ENCODE data around the gene CHCHD6.

CHCHD6 gene

DNA sequence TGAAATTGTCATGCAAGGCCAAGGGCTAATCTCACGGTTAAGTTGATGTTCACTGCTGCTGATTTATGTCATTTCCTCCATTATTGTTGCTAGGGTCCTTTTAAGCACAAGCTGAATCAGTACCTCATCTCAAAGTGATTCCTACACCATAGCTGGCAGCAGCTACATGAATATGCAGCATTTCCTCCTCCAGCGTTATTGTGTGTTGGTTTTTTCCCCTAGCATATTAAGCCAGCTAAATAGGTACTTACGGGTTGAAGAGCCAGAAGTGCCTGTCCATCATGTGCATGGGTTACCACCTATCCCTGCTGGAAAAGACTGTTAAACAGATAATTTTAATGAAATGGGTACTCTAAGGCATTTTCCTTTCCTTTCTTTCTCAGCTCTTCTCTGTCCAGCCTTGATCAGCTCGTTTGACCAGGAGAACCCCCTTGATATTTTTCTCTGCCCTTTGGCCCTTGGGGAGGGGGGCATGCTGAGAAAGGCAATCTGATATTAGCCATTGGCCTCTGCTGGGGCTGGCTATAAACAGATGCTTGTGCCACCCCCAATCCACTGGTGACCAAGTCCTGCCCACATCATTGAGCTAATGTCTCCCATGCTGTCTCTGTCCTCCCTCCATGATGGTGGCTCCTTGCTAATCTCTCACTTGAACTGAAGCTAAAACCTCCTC, 163.3 kb downstream of the CHCHD6 start:
- DNase-seq = no peak

DNA sequence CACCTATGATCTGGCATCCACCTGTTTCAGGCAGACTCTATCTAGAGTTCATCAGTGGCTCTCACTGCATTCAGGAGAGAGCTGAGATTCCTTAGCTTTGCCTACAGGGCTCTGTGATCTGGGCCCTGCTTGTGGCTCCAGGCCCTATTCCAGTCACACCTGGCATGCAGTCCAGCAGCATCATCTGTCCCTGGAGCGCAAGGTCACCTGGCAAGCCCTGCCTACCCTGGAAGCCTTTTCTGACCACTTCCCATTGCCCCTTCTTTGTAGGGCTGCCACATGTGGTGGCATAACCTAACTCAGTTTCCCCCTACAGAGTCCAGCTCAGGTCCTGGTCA, 163.8 kb downstream of the CHCHD6 start:
- DNase-seq = no peak

DNA sequence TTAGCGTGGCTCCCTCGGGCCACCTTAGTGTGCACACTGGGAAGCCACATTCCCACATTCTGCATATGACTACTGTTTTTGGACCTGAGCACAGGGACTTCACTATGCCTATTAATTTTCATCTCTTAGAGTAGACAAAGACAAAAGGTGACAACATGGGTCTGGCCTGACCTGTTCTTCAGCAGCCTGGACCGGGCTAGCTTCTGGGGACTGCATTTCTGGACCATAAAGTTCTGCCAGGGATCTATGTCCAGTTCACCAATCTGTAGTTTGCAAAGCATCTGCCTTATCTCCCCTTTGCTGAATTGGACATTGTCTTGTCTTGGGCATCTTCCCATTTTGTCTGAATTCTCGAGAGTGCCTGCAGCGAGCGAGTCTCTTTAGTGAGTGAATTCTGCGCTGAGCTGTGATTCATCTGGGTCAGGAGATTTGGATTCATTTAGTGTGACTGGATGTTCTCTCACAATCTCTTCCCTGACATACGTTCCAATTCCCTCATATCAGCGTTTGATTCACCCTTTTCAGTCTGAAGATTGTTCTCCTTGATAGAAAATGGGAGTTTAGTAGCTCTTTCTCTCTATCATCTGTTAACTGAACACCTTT, 166.7 kb downstream of the CHCHD6 start:
- no peak for DNase-seq

DNA sequence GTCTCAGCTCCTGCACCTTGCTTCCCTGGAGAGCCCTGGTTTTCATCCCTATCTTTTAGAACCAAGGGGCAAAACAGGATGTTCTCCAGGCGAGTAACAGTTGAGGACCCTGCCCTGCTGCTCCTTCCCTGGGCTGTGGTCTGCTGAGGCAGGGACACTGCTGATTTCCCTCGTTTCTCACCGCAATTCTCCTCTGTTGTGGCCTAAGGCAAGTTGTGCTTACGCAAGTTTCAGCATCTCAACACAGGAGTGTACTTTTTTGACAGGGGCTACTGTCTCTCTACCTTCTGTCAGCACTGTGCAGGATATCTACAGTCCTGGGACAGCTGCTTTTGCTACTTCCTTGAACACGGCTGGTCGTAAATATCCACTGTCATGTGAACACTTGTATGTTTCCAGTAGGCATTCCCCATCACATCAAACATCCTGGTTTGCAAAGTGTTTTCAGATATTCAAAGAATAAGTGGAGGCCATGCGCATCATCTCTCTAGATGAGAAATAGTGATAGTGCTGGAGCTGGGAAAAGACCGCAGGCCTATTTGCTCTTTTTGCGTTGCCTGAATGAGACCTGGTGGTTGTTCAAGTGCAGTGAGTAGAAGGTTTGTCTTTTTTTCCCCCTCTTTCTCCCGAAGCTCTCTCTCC, 168.8 kb downstream of the CHCHD6 start:
- no peak for DNase-seq

DNA sequence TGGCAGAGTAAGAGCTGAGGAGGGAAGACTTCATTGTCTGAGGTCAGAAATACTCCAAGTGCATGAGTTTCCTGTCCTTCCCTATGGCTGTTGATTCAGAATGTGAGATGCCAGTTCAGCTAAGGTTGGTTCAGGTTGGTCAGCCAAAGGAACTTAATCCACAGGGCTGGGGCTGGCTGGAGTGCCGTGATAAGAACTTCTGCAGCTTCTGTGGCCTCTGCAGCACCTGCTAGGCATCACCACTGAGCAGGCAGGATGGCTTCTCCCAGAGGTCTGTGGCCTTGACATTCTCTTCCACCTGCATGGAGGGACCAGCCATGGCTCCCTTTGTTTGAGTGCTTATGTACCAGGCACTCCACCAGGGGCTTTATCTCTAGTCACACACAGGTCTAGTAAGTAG, 169.4 kb downstream of the CHCHD6 start:
- no peak for DNase-seq

DNA sequence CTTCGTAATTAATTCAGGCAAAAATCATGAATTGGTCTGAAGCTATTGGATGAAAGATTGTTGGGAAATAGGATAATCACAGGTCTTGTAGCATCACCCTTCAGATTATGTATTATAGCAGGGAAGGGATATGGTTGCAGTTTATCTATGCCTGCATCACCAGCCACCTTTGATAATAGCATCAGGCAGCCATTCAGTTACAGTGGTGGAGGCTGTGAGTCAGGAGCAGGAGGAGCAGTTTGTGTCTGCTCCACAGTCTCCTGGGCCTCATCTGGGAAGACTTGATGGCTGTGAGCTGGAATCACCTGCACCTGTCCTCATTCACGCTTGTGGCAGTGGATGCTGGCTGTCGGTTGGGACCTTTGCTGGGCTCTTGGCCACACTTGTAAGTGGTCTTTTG, 174.6 kb downstream of the CHCHD6 start:
- no peak for DNase-seq

DNA sequence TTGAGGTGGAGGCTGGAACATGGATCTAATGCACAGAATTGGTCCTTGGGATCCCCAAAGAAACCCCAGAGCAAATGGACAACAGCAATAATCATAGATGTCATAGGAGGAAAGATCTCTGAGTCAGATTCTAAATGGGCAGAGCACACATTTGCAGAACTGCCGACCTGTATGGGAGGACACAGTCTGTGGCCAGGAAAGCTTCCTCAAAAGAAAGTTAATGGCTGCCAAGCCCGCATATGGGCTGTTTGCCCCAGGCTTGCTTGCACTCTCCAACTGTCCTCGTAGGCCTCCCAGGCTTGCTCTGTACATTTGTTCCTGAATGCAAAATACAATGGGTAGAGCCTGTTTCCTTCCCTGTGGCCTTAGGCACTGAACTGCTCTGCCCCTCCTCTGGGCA, 176.9 kb downstream of the CHCHD6 start:
- no peak for DNase-seq

DNA sequence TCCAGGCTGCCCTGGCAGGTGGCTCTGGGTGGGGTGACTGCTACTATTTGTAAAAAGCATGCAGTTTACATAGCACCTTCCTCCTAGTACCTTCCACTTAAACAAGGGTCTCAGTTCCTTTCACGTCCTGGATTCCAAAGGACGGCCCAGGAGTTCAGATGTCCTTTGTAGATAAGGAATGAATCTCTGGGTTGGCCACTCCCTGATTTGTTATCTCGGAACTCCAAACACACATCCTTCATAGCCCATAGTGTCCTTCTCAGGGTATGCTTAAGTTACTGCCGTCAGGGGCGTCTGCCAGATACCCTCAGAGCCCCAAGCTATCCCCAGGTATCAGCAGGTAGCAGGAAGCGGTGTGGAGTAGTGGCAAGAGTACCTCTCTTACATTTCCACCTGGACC, 177.8 kb downstream of the CHCHD6 start:
- no peak for DNase-seq

DNA sequence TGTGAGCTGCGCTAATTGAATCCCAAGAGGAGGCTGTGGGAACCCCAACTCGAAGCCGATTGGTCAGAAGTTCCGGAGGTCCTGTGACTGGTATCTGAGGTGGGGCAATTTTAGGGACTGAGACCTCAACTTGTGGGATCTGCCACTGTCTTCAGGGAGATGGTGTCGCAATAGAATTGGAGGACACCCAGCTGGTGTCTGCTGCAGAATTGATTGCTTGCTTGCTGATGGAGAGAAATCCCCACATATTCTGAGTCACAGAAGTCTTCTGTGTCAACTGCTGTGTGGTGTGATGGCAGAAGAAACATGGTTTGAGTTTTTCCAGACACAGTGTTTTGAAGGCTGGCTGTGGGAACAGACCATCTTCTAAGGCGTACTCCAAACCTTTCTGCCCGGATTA, 179.2 kb downstream of the CHCHD6 start:
- no peak for DNase-seq

DNA sequence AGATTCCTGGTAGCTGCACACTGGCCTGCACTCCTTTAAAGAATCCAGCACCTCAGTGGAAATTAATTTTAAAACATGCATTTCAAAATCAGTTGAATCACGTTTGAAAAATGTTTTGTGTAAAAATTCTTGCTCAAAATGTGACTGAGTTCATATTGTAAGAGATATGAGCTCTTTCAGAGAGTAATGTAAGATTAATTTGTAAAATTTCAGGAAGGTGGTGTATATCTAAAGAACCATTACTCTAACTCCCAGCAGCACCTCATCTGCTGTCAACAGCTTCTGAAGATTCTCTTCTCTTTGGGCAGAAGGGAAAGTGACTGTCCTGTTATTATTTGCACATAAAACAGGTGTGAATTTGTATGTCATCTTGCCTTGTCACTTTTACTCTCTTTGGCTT, 181.4 kb downstream of the CHCHD6 start:
- no peak for DNase-seq

DNA sequence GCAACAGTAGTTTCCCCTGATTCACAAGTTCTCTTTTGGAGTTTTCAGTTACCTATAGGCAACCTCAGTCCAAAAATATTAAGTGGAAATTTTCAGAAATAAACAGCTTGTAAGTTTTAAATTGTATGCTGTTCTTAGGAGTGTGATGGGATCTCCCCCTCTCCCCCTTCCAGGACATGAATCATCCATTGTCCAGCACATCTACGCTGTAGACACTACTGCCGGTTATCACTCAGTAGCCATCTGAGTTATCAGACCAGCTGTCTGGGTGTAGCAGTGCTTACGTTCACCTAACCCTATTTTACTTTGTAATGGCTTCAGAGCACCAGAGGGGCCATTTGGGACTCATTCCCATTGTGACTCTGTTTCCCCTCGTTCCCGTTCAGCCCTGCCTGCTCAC, 182.2 kb downstream of the CHCHD6 start:
- no peak for DNase-seq

DNA sequence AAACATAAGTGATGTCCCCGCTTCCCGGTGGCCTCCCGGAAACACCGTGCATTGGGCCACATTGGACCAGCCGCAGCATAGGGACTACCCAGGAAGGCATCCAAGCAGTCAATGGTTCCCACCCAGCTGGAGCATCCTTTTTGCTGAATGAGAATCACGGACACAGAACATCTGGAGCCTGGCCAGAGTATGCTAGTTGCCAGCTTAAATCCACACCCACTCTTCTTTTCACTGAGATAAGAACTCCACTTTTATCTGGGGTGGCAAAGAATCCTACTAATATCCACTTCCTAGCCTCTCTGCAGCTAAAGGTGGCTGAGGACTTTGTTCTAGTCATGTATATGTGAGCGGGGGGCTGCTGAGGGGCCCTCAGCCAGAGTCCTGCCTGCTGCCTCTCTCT, 183.6 kb downstream of the CHCHD6 start:
- DNase-seq = no peak

DNA sequence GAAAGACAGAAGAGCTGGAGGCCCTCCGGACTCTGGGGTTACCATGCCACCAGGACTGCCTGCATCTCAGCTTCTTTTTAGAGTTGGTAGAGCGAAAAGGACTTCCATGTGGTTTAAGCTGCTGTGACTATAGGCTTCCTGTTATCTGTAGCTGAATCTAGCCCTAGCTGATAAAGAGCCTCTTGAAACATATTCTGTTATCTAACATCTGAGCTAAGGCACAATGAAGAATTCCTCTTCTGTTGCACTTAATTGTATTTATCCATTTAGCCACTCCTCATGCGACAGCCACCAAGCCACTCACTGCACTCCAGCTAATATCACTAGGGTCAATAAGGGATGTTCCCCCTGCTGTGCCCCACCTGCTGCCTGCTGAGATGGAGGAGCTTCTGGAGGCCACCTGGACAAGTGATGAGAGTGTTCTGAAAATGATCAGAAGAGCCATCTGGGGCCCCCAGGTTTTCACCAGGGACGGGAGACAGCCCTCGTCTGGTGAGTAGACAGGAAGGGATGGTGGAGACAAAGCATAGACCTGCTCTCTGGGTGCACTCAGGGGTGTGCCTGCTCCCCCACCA, 184.2 kb downstream of the CHCHD6 start:
- DNase-seq = peak in 1 of 5 experiments; percentile 74

DNA sequence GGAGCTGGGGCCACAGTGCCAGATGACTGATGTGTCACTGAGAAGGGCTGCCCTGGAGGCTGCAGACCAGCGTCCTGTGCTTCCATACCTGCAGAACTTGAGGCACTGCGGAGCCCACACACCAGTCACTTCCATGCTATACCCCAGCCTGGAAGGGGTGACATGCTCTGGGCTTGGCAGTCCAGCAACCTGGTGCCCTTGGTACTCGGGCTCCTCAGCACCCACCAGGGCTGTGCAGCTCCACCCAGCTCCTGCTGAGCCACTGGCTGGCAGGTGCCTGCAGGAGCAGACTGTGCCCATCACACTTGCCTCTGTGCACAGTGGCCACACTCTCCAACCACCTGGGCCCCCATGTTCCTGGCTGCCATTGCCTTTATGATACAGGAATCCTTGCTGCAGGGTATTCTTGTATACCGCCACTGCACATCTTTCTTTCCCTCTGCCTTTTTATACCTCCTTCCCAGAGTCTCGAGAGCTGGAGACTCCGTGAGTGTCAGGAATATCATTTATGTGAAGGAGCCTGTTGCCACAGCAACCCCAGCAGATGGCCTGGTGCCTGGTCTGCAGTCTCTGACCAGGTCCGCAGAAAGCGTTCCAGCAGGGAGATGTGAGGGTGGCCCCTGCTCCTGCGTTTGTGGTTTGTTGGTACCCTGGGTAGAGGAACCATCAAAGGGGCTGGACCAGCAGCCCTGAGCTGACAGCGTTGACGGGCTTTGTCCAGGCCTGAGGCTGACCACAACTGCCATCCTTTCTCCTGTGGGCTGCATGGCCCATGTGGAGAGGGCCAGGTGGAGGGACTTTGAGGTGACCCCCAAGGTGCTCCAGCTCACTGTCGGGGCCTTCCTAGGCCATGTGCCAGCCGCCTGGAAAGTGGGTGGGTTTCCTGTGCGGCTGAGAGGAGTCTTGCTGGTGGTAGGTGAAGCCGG, 185.5 kb downstream of the CHCHD6 start:
- DNase-seq = no peak

DNA sequence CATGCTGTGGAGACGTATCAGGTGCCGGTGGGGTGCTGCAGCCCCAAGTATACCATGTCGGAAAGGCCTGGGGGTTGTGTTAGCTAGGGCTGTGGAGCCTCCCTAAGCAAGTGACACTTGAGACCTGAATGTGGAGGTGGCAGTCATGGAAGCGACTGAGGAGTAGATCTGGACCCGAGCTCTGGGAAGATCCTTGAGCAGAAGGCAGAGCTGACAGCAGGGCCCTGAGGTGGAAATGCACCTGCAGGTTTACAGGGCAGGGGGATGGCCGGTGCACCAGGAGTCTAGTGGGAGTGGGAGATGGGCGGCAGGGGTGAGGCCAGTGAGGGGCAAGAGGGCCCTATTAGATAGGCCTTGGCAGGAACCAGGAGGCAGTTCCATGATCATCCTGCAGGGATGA, 187.1 kb downstream of the CHCHD6 start:
- DNase-seq = no peak

DNA sequence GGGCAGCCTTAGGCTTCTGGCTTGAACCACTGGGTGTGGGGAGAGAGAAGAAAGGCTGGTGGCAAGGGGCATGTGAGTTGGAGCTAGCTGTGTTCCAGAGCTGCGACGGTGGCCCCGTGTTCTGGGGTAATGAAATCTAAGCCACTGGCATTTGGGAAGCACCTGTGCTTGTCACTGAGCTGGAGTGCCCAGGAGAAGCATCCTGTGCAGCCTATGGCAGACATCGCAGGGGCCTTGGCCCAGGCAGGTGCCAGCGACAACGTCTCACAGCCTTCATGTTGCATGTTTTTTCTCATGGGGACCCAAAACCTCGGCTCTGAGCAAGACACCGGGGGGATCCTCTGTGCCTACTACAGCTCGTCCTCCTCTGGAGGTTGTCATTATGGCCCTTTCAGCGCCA, 187.8 kb downstream of the CHCHD6 start:
- DNase-seq = no peak

DNA sequence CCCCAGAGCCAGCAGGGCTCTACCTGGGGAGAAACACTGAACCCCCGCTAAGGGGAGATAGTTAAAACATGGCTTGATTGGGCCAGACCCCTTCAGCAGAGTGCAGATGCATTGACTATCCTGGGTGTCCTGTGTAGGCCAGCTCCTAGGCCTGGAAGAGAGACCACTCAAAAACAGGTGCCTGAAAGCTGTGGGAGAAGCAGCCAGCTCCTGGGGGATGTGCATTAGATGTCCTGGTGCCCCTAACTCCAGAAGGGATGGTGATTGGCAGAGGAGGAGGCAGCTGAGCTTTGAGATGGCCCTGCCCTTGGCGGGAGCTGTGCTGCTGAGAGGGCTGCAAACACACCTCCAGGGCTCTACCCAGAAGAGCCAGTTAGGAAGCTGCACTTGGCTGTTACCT, 189.6 kb downstream of the CHCHD6 start:
- no peak for DNase-seq

DNA sequence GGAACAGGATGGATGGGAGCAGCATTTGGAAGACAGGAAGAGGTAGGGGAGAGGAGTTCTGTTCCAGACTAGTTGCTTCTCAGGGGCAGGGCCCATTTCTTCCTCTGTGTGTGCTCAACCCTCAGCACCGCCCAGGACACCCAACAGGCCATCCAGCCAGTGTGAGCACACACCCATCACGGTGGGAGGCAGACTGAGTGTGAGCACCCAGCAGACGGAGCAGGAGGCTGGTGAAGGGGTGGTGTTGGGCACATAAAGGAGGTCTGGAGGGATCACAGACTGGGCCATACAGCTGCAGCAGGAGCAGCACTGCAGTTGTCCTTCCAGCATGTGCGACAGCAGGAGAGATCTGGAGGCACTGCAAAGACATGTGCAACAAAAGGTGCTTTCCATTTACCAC, 190.4 kb downstream of the CHCHD6 start:
- no peak for DNase-seq

DNA sequence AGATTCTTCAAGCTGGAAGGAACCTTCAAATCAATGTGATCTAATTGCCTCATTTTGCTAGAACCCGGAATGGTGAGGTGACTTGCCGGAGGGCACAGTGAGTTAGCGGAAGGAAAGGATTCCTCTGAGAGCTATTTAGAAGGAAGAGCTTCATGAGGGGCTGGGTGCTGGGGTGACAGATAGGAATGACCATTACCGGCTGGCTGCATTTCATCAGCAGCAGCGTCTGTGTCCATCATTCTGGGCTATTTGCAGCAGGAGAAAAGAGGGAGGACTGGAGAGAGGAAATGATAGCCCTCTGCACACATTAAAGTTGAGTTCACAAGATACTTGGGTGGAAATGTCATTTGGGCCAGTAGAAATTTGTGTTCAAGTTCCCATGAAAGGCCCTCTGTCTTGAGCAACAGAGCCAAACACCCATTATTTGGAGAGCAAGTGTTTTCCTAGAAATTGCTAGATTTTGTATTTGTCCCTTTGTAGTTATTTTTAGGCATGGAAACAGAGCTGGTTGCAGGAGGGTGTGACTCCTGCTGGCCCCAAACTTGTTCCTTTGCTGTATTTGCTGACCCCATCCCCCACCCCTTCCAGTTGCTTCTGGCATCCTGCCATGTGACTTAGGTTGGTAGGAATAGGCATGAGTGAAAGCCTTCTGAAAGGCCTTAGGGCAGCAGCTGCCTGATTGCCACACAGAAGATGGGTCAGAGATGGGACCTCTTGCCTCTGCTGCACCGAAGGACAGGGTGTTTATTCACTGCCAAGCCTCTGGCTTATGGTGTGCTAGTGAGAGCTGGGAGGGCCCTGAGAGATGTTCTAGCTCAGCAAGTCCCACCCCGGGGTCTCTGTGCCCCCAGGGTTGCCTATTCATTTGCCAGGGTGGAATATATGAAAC, 191.4 kb downstream of the CHCHD6 start:
- DNase-seq = no peak

DNA sequence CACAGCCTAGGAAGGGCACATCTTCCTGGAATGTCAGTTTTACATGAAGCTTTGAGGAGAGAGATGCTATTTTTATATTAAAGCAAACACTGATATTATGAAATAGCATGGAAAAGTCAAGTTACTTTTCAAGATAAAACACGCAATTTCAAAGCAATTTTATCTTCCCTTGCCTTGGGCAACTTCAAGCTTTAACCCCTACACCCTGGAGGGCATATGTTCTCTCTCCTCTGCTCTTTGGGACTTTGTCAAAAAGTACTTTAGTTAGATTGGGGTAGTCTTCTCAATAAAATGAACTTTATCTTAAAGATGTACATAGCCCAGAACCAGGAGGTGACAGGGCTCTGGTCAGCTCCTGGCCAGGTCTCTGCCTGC, 192.0 kb downstream of the CHCHD6 start:
- DNase-seq = no peak

DNA sequence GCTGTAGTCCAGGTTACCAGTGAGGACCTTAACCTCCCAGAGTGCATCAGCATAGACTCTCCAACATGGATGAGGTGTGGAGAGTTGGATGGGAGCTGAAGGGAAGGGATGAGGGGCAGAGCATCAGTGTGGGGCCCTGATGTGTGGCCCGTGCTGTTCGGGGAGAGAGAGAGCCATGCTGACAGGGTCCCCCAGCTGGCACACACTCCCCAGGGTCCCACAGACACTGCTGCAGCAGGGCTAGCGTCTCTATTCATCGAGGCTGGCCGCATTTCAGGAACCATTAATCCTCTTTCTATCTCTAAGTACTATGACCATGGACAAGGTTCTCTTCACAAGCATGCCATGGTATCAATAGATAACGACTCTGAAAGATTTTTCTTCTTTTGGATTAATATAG, 192.9 kb downstream of the CHCHD6 start:
- no peak for DNase-seq

DNA sequence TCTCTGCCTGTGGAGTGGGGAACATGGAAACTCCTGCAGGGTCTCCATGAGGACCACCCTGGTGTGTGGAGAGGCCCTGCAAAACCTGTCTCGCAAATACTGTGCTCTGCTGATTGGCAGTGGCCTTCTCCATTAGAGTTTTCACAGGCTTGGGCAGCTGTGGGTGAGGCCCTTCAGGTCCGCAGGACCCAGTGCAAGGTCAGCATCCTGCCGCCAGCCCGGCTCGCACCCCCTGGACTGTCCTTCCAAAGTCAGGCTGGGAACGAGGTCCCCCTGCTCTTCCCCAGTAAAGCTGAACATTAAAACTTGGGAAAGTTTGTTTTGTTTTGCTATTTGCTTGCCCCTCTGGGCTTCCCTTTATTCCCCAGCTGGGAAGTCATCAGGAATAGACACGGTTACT, 193.9 kb downstream of the CHCHD6 start:
- DNase-seq = no peak
